ENCODE data around the gene IFT74.

DNA sequence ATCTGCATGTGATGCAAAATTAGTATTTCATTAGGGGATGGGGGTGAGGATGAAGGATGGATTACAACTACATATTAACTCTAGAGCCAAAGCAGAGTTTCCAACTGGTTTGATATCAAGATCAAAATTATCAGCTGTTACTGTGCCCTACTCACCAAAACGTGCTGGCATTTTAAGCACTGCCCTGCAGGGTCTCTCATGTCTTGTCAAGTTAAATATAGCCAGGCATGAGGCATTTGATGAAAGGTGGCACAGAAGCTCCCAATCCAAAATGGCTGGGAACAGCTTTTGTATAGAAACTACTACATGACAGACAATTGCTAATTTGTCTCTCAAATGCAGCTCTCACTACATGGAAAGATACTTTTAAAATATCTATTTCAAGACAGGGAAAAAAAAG is 36.5 kb upstream of the IFT74 start:
- no peak for TF ChIP-seq YY1 (IDR thresholded peaks at IDR 0.05; ENCODE audit: insufficient read depth, insufficient read length)
- no peak for TF ChIP-seq SUZ12 (IDR thresholded peaks at IDR 0.05; ENCODE audit: extremely low read depth, insufficient read depth, insufficient read length)
- no peak for TF ChIP-seq ZNF274 (IDR thresholded peaks at IDR 0.05; ENCODE audit: low read depth, low read length)
